ENCODE results near the gene NETO1.

DNA sequence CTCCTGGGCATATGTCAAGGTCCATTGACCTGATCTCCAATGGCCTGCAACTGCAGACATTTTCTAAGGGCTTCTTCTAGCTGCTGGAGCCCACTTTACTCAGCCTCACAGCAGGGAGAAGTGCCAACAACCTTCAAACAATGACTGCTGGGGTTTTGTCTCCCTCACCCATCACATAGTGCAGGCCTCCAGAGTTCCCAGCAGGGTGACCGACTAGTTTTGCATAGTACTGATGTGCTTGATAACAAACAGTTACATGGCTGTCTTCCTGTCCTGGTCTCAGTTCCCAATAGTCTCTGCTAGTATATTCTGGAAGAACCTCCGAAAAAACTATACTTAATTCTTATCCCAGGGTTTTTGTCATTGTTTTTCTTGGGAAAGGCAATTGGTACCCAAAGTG, 10.4 kb upstream of the NETO1 start:
- no peak for TF ChIP-seq YY1 (IDR thresholded peaks at IDR 0.05; ENCODE audit: insufficient read depth, insufficient read length)
- no peak for TF ChIP-seq ZNF274 (IDR thresholded peaks at IDR 0.05; ENCODE audit: low read depth, low read length)
- no peak for TF ChIP-seq SUZ12 (IDR thresholded peaks at IDR 0.05; ENCODE audit: extremely low read depth, insufficient read depth, insufficient read length)
